SIG-M5 (cell line): ENCODE measurements around the gene GGCT.
A peak's percentile ranks its signal among the peaks of the same experiment; 100 is the strongest.
"Not testable (repeated sequence)": the region's sequence is repeated elsewhere in the genome, so short reads cannot be mapped to it uniquely, and the experiment has no call there.

Experiments used
- DNase-seq: peaks from one replicate; lab custom pipeline; 2025; lab: John Stamatoyannopoulos, UW

The GGCT gene, protein sequence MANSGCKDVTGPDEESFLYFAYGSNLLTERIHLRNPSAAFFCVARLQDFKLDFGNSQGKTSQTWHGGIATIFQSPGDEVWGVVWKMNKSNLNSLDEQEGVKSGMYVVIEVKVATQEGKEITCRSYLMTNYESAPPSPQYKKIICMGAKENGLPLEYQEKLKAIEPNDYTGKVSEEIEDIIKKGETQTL

DNA sequence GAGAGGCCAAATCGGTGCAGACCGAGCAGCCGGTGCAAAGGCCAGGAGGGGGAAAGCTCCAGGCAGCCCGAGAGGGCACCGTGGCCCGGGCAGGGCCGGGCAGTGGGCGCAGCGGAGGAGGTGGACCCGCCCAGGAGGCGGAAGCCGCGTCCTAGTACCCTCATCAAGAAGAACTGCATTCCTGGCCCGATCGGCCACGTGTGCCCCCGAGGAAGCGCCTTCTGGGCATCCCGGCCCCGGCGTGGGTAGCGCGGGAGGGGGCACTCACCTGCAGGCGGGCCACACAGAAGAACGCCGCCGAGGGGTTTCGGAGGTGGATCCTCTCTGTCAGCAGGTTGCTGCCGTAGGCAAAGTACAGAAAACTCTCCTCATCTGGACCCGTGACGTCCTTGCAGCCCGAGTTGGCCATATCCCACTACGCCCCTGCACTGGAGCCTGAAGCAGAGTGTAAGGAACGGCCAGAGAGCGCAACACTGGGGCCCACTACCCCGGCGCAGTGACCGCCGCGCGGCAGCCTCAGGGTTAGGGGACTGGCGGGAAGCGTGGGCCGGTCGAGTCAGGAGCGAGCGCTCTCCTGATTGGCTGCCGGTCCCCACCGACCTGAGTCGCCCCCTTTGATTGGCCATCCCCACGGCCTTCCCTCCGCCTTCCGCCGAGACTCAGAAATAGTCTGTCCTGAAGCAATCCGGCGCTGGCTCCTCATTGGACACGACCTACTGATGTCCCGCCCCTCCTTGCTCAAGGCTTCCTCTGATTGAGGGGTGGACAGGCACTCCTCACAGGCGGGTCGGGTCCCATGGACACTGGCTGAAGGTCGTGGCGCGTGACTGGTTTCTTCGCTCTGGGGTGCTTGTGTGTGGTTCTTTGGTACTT lies at the start of gene GGCT:
Gene GGCT, minus strand, starts transcription at position 529 of the 873 bp plus-strand sequence. Its CDS starts 120 bp downstream, at position 409.
- DNase-seq, result peak; percentile 93

DNA sequence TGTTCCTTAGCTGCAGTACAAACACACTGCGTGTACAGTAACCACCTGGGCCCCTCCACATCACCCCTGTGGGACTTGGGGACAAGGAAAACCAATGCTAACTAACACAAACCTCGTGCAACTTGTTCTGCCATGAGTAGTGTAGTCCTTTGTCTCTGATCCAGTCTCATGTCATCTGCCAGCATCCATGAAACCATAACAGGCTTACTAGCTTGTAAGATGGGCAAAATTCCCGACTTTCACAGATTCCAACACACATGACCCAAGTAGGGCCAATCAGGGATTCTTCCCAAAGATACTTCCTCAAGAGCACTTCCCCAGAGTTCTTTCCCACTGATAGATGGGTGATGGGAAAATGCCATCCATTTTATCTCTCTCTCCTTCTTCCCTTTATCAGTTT lies 48.9 kb upstream of the GGCT start:
- DNase-seq, result no peak

DNA sequence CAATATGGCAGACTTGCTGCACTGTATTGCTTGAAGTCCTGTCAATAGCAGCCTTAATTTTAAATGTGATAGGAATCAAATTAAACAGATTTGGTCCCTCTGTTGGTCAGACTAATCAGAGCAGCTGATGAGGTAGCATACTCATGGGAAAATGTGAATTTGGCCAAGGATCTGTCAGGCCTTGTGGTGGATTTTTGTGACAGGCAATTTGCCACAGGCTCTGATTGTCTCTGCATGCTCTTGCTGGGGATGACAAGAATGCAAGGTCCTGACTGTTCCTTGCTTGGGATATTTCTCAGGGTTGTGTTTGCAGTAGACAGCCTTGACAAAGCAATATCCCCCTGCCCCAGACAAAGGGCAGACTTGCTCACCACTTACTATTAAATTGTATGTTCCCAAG lies 48.5 kb upstream of the GGCT start:
- DNase-seq, result no peak

DNA sequence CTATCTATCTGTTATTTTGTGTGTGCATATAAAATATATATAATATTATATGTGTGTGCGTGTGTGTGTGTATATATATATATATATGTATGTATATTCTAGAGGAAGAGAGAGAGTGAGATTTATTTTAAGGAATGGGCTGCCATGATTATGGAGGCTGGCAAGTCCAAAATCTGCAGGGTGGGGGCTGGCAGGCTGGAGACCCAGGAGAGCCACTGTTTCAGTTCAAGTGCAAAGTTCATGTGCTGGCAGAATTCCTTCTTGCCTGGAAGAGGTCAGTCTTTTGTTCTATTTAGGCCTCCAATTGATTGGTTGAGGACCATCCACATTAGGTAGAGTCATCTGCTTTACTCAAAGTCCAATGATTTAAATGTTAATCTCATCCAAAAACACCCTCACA lies 47.7 kb upstream of the GGCT start:
- no peak for DNase-seq

DNA sequence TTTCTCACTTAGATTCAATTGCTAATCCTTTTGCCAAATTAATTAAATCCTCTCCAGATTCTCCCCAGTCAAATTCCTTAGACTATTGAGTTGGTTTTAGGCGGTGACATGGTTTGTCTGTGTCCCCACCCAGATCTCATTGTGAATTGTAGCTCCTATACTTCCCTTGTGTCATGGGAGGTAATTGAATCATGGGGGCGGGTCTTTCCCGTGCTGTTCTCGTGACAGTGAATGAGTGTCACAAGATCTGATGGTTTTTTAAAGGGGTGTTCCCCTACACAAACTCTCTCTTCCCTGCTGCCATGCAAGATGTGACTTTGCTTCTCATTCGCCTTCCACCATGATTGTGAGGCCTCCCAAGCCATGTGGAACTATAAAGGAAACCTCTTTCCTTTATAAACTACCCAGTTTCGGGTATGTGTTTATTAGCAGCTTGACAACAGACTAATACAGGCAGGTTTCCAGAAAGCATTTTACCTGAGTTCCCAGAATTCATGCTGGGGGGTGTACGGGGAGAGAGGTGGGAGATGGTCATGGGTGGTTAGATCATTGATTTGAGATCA lies 45.4 kb upstream of the GGCT start:
- no peak for DNase-seq

DNA sequence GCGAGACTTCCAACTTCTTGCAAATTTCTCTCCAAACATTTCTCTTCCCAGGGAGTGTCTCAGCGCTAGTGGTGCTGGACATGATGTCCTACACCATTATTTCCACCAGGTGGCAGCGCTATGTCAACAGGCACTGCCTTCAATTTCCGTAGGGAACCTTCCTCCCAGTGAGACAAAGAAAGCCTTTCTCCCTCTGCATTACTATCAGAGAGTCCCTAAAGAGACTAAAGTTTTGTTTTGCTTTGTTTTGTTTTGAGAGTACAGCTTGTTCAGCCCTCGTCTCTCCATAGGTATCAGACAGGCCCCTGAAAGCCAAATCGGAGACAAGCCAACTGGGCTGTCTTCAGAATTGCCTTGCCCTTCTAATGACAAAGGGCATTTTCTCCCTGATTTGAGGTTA lies 44.2 kb upstream of the GGCT start:
- no peak for DNase-seq

DNA sequence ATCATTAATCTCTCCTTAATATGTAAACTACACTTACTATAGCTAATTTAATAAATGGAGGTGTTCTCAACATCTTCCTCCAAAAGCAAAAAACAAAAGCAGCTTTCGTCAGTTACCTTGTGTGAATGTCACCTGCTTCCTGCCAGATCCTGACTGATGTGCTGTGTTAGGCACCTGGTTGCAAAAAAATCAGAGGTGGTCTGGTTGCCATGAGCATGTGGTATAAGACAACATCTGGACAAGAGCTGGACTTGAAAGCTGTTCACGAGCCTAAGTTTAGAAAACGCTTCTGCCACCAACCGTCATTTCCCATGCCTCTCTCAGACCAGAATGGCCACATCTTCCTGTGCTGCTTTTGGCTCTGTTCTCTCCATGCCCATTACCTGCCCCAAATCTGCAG lies 42.0 kb upstream of the GGCT start:
- DNase-seq, result no peak

DNA sequence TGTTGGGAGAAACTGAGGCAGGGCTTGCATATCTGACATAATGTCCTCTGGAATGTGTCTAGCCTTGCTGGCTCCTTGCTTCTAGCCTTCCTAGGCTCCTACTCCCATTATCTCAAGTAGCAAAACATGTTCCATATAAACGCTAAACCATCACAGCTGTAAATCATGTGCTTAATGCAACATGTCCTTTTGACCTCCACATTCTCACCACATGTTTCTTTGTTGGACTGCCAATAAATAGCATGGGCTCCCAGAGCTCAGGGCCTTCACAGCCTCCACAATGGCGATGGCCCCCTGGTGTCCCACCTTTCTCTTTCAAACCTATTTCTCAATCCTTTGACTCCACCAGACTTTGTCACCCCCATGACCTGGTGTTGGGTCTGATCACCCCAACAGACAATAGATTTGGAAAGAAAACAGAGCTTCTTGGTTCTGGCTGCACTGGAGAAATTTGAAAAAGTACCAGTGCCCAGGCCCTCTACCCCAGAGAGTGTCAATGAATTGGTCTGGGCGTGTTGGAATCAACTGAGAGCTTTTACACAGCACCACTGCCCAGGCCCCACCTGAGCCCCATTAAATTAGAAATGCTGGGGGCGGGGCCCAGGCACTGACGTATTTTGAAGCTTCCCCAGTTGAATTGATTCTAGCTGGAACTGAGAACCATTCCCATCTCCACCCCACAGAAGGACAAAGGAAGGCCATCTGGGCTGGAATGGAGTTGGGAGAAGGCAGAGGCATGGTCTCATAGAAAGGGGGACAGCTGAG lies 41.3 kb upstream of the GGCT start:
- no peak for DNase-seq

DNA sequence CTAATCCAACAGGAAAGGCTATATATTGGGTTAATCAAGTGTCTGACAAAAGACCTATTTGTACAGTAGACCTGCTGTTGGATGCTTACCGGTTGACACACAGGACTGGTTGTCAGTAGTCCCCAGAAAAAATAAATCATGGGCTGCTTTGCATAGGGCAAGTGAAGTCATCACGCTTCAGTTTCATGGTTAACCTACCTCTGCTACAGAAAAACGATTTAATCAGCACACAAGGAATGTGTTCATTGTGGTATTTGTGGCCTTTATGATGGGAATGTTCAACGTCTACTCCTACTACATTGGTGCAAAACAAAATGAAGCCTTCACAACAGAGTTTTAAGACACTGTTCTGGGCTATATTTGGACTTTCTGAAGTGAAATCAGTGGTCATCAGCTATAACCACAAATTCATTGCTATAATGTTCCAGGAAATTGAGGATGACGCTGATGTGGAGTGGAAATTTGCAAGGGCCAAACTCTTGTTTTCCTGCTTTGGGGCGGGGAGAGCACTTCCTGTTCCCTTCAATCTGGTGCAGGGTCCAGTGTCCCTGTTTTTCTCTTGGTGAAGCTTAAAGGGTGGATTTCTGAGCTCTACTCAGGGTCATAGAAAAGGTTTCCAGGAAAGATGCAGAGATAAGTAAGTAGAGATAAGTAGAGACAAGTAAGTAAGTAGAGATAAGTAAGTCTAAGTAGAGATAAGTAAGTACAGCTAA lies 39.3 kb upstream of the GGCT start:
- DNase-seq, result no peak

DNA sequence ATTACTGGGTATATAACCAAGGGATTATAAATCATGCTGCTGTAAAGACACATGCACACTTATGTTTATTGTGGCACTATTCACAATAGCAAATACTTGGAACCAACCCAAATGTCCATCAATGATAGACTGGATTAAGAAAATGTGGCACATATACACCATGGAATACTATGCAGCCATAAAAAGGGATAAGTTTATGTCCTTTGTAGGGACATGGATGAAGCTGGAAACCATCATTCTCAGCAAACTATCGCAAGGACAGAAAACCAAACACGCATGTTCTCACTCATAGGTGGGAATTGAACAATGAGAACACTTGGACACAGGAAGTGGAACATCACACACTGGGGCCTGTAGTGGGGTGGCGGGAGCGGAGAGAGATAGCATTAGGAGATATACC lies 38.5 kb upstream of the GGCT start:
- not testable (repeated sequence) for DNase-seq

DNA sequence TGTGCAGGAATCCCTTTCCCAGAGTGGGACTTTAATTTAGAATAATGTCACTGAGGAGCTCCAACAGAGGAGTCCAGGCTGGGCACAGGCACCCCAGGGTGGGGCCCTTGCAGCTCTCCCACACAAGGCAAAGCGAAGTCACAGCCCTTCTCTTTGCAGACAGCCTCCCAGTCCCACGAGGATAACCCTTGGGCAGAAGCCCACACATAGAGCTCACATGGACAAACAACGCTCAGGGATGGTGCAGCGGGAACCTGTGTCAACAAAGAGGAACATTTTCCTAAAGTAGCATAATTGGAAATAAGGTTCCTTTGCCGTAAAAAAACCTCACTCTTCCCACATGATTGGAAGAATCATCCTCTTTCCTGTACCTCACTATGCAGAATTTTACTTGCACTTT lies 29.3 kb upstream of the GGCT start:
- no peak for DNase-seq

DNA sequence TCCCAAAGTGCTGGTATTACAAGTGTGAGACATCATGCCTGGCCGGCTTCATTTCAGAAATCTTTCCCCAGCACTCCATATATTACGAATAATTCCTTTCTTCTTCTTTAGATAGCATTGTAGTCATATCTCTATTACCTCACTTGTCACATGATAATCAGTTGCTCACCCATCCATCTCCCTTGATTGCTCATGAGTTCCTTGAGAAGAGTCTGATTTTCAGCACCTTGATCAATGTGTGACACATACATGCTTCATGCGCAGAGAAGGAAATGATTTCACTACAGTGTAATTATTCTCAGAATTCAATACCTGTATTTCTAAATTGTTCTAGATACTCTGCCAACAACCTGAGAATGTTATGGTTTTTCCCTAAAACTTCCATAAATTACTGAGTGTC lies 26.7 kb upstream of the GGCT start:
- DNase-seq, result no peak

DNA sequence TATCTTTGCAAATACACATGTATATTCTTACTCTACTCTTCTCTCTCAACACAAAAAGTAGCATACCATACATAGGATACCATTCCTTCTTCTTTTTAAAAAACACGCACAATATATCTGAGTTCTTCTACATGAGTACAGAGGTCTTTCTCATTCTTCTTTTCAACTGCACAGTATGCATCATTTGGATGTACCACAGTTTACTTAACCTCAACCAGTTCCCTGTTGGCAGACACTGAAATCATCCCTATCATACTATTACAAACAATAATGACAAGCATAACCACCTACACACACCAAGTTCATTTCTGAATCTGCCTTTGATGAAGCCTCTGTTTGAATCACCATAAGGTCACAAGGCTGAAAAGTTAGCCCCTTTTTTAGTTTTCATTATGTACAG lies 25.7 kb upstream of the GGCT start:
- DNase-seq, result no peak

DNA sequence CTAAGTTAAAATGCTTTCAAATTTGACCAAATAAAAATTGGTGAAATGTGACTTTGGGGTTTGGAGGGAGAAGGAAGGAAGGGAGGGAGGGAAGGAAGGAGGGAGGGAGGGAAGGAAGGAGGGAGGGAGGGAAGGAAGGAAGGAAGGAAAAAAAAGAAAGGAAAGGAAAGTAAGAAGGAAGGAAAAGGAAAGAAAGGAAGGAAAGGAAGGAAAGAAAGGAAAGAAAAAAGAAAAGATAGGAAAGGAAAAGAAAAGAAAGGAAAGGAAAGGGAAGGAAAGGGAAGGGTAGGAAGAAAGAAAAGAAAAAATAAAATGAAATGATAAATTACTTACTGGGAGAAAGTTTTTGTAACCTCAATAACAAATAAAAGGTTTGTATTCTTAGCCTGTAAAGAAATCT lies 24.1 kb upstream of the GGCT start:
- DNase-seq, result no peak

DNA sequence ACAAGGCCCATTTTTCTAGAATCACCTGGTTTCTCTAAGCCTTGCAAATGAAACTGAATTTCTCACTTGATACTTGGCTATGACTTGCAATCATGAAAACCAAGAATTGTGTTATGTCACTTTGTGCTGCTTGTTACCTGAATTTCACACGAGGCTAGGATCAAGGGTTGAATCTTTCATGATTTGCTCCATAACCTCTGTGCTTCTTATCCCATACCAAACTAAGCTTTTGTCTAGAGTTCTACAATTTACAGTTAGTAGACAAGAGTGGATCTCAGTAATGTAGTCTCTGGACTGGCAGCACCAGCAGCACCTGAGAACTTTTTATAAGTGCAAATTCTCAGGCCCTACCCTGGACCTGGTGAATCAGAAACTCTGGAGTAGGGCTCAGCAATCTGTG lies 22.7 kb upstream of the GGCT start:
- DNase-seq, result not testable (repeated sequence)

DNA sequence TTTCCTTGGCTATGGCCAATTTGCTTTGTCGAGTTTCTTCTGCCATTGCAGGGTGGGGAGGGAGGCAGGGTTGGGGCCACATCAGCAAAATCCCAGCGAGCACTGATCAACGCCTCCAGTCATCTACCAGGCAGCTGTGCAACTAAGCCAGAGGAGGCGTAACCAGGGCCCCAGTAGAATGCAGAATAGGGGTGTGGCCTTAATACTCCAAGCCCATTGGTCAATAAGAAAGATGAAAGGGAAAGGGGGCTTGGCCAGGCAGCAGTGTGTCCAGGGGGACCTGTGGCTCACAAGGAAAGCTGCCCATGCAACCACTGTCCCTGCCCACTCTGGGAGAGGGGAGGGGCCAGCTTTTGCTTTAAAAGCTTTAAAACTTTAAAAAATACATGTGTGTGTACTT lies 21.5 kb upstream of the GGCT start:
- DNase-seq, result no peak

DNA sequence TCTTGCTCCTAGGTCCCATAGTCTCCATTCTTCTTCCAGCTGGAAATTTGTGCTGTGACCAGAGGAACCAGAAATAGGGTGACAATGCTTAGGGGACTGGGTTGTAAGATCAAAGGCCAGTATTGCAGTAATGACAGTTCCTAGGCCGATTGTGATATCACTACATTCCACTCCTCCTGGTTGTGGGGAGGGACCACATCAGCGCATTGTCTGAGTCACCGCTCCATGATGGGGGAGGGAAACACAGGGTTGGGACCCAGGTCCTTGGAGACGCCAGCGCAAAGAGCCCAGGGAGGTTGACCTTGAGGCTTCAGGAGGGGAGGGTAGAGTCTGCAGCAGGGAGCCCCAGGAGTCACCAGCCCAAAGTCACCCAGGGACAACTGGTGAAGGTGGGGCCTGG lies 20.8 kb upstream of the GGCT start:
- no peak for DNase-seq

DNA sequence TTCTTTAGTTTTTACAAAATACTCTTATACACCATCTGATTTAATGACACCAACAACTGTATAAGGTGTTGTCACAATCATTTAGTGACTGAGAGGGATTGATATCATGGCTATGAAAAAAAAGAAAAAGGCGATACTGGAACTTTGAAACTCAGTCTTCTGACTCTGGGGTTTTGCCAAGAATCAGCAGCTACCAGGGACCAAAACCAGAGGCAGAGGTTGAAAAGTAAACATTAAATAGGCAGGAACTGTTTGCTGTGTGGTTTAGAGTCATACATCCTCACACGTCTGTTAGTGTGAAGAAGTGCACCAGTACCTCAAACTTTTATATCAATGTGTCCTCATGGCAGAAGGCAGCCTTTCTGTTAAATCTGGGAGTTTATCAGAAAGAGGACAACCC lies 19.9 kb upstream of the GGCT start:
- DNase-seq, result no peak

DNA sequence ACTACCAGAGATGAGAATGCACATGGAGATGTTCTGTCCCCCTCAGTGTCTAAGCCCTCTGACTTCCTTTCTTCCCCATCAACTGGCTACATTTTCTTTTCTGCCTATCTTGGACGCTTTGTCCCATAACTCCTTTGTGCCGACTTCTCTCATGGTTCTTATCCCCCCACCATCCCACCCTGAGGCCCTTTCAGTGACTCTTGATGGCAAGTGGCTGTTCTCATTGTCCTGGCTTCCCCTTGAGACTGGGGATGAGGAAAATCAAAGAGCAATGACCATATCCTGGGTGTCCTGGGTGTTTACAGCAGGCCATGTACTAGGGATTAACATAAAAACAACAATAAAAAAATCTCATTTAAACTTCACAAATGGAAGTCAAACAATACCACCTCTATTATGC lies 18.8 kb upstream of the GGCT start:
- no peak for DNase-seq

DNA sequence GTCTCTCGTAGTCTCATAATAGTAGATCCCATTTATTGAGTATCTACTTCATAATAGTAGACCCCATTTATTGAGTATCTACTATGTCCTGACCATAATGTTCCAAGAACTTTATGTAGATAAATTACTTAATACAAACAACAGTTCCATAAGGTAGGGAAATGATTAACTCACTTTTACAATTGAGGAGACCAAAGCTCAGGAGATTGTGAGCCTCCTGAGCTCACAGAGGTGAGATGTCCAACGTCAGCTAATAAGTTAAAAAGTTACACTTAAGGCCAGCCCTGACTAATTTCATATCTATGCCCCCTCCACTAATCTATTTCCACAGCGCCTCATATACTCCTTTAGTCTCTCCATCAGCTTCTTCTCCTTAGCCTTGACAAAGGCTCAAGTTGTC lies 17.5 kb upstream of the GGCT start:
- DNase-seq, result no peak

DNA sequence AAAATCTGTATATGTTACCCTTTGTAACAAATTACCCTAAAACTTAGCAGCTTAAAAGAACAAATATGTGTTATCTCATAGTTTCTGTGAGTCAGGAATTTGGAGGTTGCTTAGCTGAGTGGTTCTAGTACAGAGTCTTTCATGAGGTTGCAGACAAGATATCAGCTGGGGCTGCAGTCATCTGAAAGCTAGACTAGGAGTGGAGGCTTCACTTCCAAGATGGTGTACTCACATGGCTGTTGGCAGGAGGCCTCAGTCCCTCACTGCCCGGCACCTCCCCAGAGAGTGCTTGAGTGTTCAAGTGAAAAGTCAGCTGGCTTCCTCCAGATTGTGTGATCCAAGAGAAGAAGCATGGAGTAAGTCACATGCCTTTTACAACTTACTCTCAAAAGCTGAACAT lies 16.9 kb upstream of the GGCT start:
- no peak for DNase-seq

DNA sequence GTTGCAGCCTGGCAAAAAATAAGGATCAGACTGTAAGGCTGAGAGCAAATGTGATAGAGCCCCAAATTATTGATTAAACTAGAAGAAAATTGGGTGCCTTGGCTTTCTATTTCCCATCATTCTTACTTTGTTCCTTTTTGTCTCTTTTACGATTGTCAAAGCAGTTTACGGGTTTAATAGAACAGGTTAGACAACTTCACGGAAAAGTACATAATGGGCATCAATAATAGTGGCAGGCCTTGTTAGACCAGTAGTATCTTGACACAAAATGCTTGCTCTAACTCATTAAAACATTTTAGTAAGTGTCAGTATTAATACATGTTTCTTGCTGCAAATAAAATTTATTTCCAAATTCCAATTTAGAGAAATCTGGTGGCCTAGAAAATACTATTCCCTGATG lies 14.5 kb upstream of the GGCT start:
- DNase-seq, result no peak
